Neuronal stem cell (in vitro differentiated cells): ENCODE data around the gene TMUB2.

ENCODE experiments used
- DNase-seq: peaks from one replicate; pipeline ENCODE4 v3.0.0-alpha.2; 2013; ENCODE audit warnings: low spot score
- H2AFZ ChIP-seq: one replicate; pipeline ENCODE4 v1.6.1; 2013; ENCODE audit warnings: mild to moderate bottlenecking, low read length, inconsistent platforms
- H2AK5ac ChIP-seq: 2 replicates; pipeline ENCODE4 v1.6.1; 2013; ENCODE audit warnings: low read depth, mild to moderate bottlenecking, inconsistent platforms, low read length, moderate library complexity, mixed read lengths
- H2BK120ac ChIP-seq: 2 replicates; pipeline ENCODE4 v1.6.1; 2013; ENCODE audit warnings: low read depth, mild to moderate bottlenecking, inconsistent platforms, low read length, moderate library complexity, mixed read lengths
- H2BK12ac ChIP-seq: one replicate; pipeline ENCODE4 v1.6.1; 2013; ENCODE audit warnings: low read length, inconsistent platforms
- H2BK15ac ChIP-seq: 2 replicates; pipeline ENCODE4 v1.6.1; 2013; ENCODE audit warnings: mild to moderate bottlenecking, low read length, inconsistent platforms, mixed read lengths
- H2BK5ac ChIP-seq: one replicate; pipeline ENCODE4 v1.6.1; 2013; ENCODE audit warnings: inconsistent platforms, mild to moderate bottlenecking, low read length, moderate library complexity
- H3K14ac ChIP-seq: one replicate; pipeline ENCODE4 v1.6.1; 2013; ENCODE audit warnings: low read length, inconsistent platforms
- H3K18ac ChIP-seq: 2 replicates; pipeline ENCODE4 v1.6.1; 2013; ENCODE audit warnings: low read length, inconsistent platforms
- H3K23ac ChIP-seq: 2 replicates; pipeline ENCODE4 v1.6.1; 2013; ENCODE audit warnings: low read depth, mild to moderate bottlenecking, mixed read lengths, low read length, inconsistent platforms; ENCODE audit not compliant: poor library complexity
- H3K27ac ChIP-seq: replicated peaks from 3 replicates; pipeline ENCODE4 v1.5.1; 2013; ENCODE audit warnings: low read length, inconsistent platforms
- H3K27me3 ChIP-seq, 3 experiments: 2 replicates each; pipeline ENCODE4 v1.6.1; 2013; ENCODE audit warnings: low read length in 3 of 3, mild to moderate bottlenecking in 2 of 3, inconsistent platforms in 1 of 3, low read depth in 1 of 3, mixed read lengths in 1 of 3, moderate library complexity in 1 of 3; ENCODE audit not compliant: control insufficient read depth in 3 of 3, insufficient read depth in 3 of 3
- H3K36me3 ChIP-seq, 2 donors: replicated peaks in 1 of 2; 2 replicates each; pipeline ENCODE4 v1.6.1; 2013; ENCODE audit warnings: low read length in 2 of 2; ENCODE audit not compliant: control insufficient read depth in 2 of 2, insufficient read depth in 2 of 2
- H3K4ac ChIP-seq: 2 replicates; pipeline ENCODE4 v1.6.1; 2013; ENCODE audit warnings: inconsistent platforms, mild to moderate bottlenecking, low read length, moderate library complexity
- H3K4me1 ChIP-seq, 2 donors: 1 replicate in 1 of 2; 2 replicates in 1 of 2; pipeline ENCODE4 v1.6.1; 2013; ENCODE audit warnings: low read length in 2 of 2, low read depth in 1 of 2; ENCODE audit not compliant: control insufficient read depth in 2 of 2, insufficient read depth in 1 of 2
- H3K4me2 ChIP-seq: one replicate; pipeline ENCODE4 v1.6.1; 2013; ENCODE audit warnings: mild to moderate bottlenecking, low read length, inconsistent platforms; ENCODE audit not compliant: insufficient read depth, poor library complexity, severe bottlenecking
- H3K4me3 ChIP-seq, 2 donors: 2 replicates each; pipeline ENCODE4 v1.5.1; 2013; ENCODE audit warnings: low read length in 2 of 2, mild to moderate bottlenecking in 2 of 2, inconsistent platforms in 1 of 2, moderate library complexity in 1 of 2
- H3K79me1 ChIP-seq: one replicate; pipeline ENCODE4 v1.6.1; 2013; ENCODE audit warnings: low read depth, mild to moderate bottlenecking, inconsistent platforms, low read length, moderate library complexity
- H3K9ac ChIP-seq: one replicate; pipeline ENCODE4 v1.6.1; 2013; ENCODE audit warnings: mild to moderate bottlenecking, low read depth, low read length, inconsistent platforms; ENCODE audit not compliant: poor library complexity
- H3K9me3 ChIP-seq, 2 donors: replicated peaks in 1 of 2; 2 replicates each; pipeline versions ENCODE3 to v1.6.1; 2013; ENCODE audit warnings: low read length in 2 of 2, mild to moderate bottlenecking in 2 of 2, inconsistent platforms in 1 of 2, low read depth in 1 of 2, mixed read lengths in 1 of 2, moderate library complexity in 1 of 2; ENCODE audit not compliant: control insufficient read depth in 2 of 2, insufficient read depth in 1 of 2
- H4K8ac ChIP-seq: one replicate; pipeline ENCODE4 v1.6.1; 2013; ENCODE audit warnings: low read depth, mild to moderate bottlenecking, inconsistent platforms, low read length, moderate library complexity
- H4K91ac ChIP-seq: one replicate; pipeline ENCODE4 v1.6.1; 2013; ENCODE audit warnings: low read length, low read depth, mild to moderate bottlenecking, inconsistent platforms; ENCODE audit not compliant: poor library complexity
- WGBS, 2 donors: extraction: QIAGEN DNeasy Blood & Tissue Kit; methylation state at CpG; one replicate each; pipeline ENCODE4 v1.1.7; 2013; ENCODE audit warnings: missing lambda C conversion rate in 2 of 2, mixed read lengths in 1 of 2; ENCODE audit not compliant: insufficient read length in 2 of 2, insufficient replicate concordance in 1 of 2; ENCODE audit errors: extremely low coverage in 2 of 2; 5-methylcytosine and 5-hydroxymethylcytosine counted together

TMUB2 gene

DNA sequence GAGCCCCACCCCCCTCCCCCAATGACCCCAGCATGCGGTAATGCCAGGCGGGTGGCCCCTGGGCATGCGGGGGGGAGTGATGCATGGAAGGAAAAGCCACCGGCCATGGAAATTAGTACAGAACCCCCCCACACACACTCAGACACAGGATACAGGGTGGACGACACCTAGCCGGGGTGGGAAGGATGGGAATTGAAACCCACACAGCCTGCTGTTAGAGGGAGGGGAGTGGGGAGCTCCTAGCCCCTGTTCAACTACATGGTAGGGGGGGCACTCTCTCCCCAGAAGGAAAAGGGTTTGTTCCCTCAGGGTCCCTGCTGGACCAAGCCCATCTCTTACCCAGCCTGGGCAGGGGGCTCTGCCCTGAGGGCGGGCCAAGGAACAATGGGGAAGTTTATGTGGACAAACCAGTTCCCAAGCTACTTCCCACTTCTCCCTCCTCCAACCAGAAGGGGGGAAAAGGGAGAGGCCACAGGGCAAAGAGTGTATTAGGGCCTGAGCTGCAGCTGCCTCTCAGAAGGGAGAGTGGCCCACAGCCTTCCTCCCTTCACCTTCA lies 5.2 kb downstream of the TMUB2 start:
- Histone ChIP-seq H2AK5ac (no peak overlapping the region), H3K4me1 (peaks cover 0 to 3% of the 10 kb centered on the region in 2 donors), H2BK15ac (no peak overlapping the region), H3K18ac (no peak overlapping the region), H3K14ac (no peak overlapping the region), H3K4me2 (no peak overlapping the region), H3K9me3 (no peaks in the 10 kb centered on the region), H2BK12ac (no peak overlapping the region), H2AFZ (no peak overlapping the region), H3K36me3 (peaks cover 44 to 74% of the 10 kb centered on the region in 2 donors), H2BK5ac (no peak overlapping the region), H4K8ac (no peak overlapping the region), H2BK120ac (no peak overlapping the region), H3K23ac (peak overlapping the region; percentile 11), H3K27ac (peak overlapping the region; percentile 48), H3K4ac (no peak overlapping the region), H3K27me3 (no peaks in the 10 kb centered on the region), H3K79me1 (peaks cover 14% of the 10 kb centered on the region), H3K4me3 (no peak overlapping the region), H4K91ac (no peak overlapping the region), H3K9ac (no peak overlapping the region)
- WGBS, 2 donors: no CpG with 5 or more reads among the region's 7 CpGs
- no peak for DNase-seq

- no peak overlapping the region for H3K18ac ChIP-seq
- no peak overlapping the region for H2AK5ac ChIP-seq
- DNase-seq: no peak
- no peaks in the 10 kb centered on the region for H3K9me3 ChIP-seq
- peaks cover 14% of the 10 kb centered on the region for H3K79me1 ChIP-seq
- no peak overlapping the region for H3K4ac ChIP-seq
- peaks cover 51 to 81% of the 10 kb centered on the region in 2 donors for H3K36me3 ChIP-seq
- WGBS, 2 donors: no CpG with 5 or more reads among the region's 5 CpGs
- no peak overlapping the region for H3K4me3 ChIP-seq
- H2BK12ac ChIP-seq: no peak overlapping the region
- H2BK15ac ChIP-seq: no peak overlapping the region
- H4K8ac ChIP-seq: no peak overlapping the region
- no peak overlapping the region for H3K9ac ChIP-seq
- H4K91ac ChIP-seq: peak overlapping the region; percentile 79
- H3K27ac ChIP-seq: peak overlapping the region; percentile 10
- H2BK5ac ChIP-seq: no peak overlapping the region
- no peak overlapping the region for H3K4me2 ChIP-seq
- H2BK120ac ChIP-seq: no peak overlapping the region
- no peak overlapping the region for H2AFZ ChIP-seq
- peaks cover 0 to 4% of the 10 kb centered on the region in 2 donors for H3K4me1 ChIP-seq
- no peaks in the 10 kb centered on the region for H3K27me3 ChIP-seq
- H3K23ac ChIP-seq: peak overlapping the region; percentile 46
- H3K14ac ChIP-seq: no peak overlapping the region
Observed at GRCh38 chr17:44192750-44193149, 6.0 kb downstream of the TMUB2 start.

- H3K14ac ChIP-seq: no peak overlapping the region
- no CpG with 5 or more reads among the region's 14 CpGs for WGBS, 2 donors
Observed at GRCh38 chr17:44193326-44194084, 6.7 kb downstream of the TMUB2 start.

GRCh38 chr17:44197107-44197506 lies 10.3 kb downstream of the TMUB2 start:
- Histone ChIP-seq H3K23ac (no peak overlapping the region), H3K18ac (no peak overlapping the region), H2BK15ac (no peak overlapping the region), H2BK120ac (no peak overlapping the region), H3K27me3 (no peaks in the 10 kb centered on the region), H2AK5ac (no peak overlapping the region), H2BK5ac (no peak overlapping the region), H3K9me3 (no peaks in the 10 kb centered on the region), H3K4me1 (peaks cover 11% of the 10 kb centered on the region in 2 donors), H2AFZ (no peak overlapping the region), H4K91ac (no peak overlapping the region), H4K8ac (no peak overlapping the region), H3K27ac (no peak overlapping the region), H3K4me3 (no peak overlapping the region), H3K36me3 (peaks cover 44 to 58% of the 10 kb centered on the region in 2 donors), H2BK12ac (no peak overlapping the region), H3K9ac (no peak overlapping the region), H3K79me1 (peaks cover 18% of the 10 kb centered on the region), H3K4ac (no peak overlapping the region), H3K4me2 (no peak overlapping the region), H3K14ac (no peak overlapping the region)
- no CpG with 5 or more reads among the region's 15 CpGs for WGBS, 2 donors
- DNase-seq: no peak

More at GRCh38 chr17:44193326-44194084, 6.7 kb downstream of the TMUB2 start:
- H3K9ac ChIP-seq: no peak overlapping the region
- peak overlapping the region; percentile 47 for H3K23ac ChIP-seq
- no peak overlapping the region for H3K27ac ChIP-seq
- H2AFZ ChIP-seq: no peak overlapping the region
- peak overlapping the region in 1 of 2 donors; percentile 18 for H3K4me3 ChIP-seq
- no peaks in the 10 kb centered on the region for H3K27me3 ChIP-seq
- no peak overlapping the region for H2BK12ac ChIP-seq
- no peak overlapping the region for H2AK5ac ChIP-seq
- DNase-seq: no peak
- peaks cover 6 to 8% of the 10 kb centered on the region in 2 donors for H3K4me1 ChIP-seq
- peaks cover 18% of the 10 kb centered on the region for H3K79me1 ChIP-seq
- H2BK15ac ChIP-seq: no peak overlapping the region
- peaks cover 53 to 85% of the 10 kb centered on the region in 2 donors for H3K36me3 ChIP-seq
- H2BK120ac ChIP-seq: no peak overlapping the region
- H3K18ac ChIP-seq: no peak overlapping the region
- peak overlapping the region; percentile 77 for H4K8ac ChIP-seq
- no peak overlapping the region for H3K4ac ChIP-seq
- peak overlapping the region; percentile 23 for H4K91ac ChIP-seq
- no peak overlapping the region for H3K4me2 ChIP-seq
- peak overlapping the region; percentile 78 for H2BK5ac ChIP-seq
- H3K9me3 ChIP-seq: no peaks in the 10 kb centered on the region
